Measurements from ENCODE around the gene PRPF6. TPM values are rescaled to one million over a fixed set of nuclear protein-coding genes. Genes with fewer than 3 reads are reported as not detected.

The PRPF6 gene
- total RNA-seq, 4 donors from 2014 or later, result 34.7 to 43.8 (median 40.2) TPM

GRCh38 chr20:64080013-64080812, 99.3 kb downstream of the PRPF6 start, which contains the start of gene OPRL1:
TSS of gene OPRL1 (plus strand) at chr20:64080082. CDS start at chr20:64092721, 12,639 bp downstream.
- ATAC-seq (ENCODE audit: low FRiP score) (peak; percentile 6), DNase-seq (ENCODE audit: low spot score) (no peak)
- no peak for TF ChIP-seq CTCF (IDR thresholded peaks at IDR 0.05)

GRCh38 chr20:64080813-64081623, 100.1 kb downstream of the PRPF6 start:
- ATAC-seq (ENCODE audit: low FRiP score) (no peak), DNase-seq (ENCODE audit: low spot score) (no peak)
- TF ChIP-seq CTCF (IDR thresholded peaks at IDR 0.05), result no peak

- DNase-seq (ENCODE audit: low spot score) (no peak), ATAC-seq (ENCODE audit: low FRiP score) (no peak)
- no peak for TF ChIP-seq CTCF (IDR thresholded peaks at IDR 0.05)
Measured at GRCh38 chr20:64081624-64081964, 100.7 kb downstream of the PRPF6 start.

- no peak for ATAC-seq (ENCODE audit: low FRiP score)
- no peak for TF ChIP-seq CTCF (IDR thresholded peaks at IDR 0.05)
- no peak for DNase-seq (ENCODE audit: low spot score)
Measured at GRCh38 chr20:64082126-64082731, 101.3 kb downstream of the PRPF6 start.

Small RNAs within 50 kb of the gene (small RNA-seq; reads per million reads assigned to genes)
- not detected for gene AL355803.1
- gene MIR647, result not detected
- gene MIR6813, result not detected

Other genes with a start within 250 kb of the PRPF6 start
- gene LIME1, start 244.5 kb upstream of the PRPF6 start, total RNA-seq, result 10 to 100 TPM in 2 of 4 donors, 1 to 10 TPM in 2; 7.4 to 21.1 (median 14.0) TPM
- 10 to 100 TPM; 25.3 to 82.0 (median 40.9) TPM for gene SLC2A4RG, start 241.4 kb upstream of the PRPF6 start, total RNA-seq
- gene ZBTB46, start 149.9 kb upstream of the PRPF6 start, total RNA-seq, result 10 to 100 TPM; 11.1 to 65.3 (median 17.8) TPM
- gene ABHD16B, start 119.6 kb upstream of the PRPF6 start, total RNA-seq, result not detected
- 100 to 1,000 TPM; 102 to 131 (median 113) TPM for gene TPD52L2, start 115.9 kb upstream of the PRPF6 start, total RNA-seq
- gene DNAJC5, start 86.0 kb upstream of the PRPF6 start, total RNA-seq, result 10 to 100 TPM; 29.9 to 56.3 (median 45.4) TPM
- gene UCKL1, start 24.7 kb upstream of the PRPF6 start, total RNA-seq, result 10 to 100 TPM; 25.7 to 48.9 (median 30.3) TPM
- gene ZNF512B, start 11.2 kb upstream of the PRPF6 start, total RNA-seq, result 1 to 10 TPM; 6.4 to 9.8 (median 7.2) TPM
- gene SAMD10, start 1.5 kb upstream of the PRPF6 start, total RNA-seq, result 1 to 10 TPM in 1 of 4 donors, under 1 TPM in 2, not detected in 1; 0.48 to 1.2 (median 0.84) TPM
- 1 to 10 TPM in 1 of 4 donors, under 1 TPM in 3; 0.37 to 6.5 (median 0.68) TPM for gene C20orf204, start 55.0 kb downstream of the PRPF6 start, total RNA-seq
- 10 to 100 TPM in 1 of 4 donors, 1 to 10 TPM in 3; 2.9 to 16.7 (median 7.7) TPM for gene SOX18, start 68.5 kb downstream of the PRPF6 start, total RNA-seq
- gene TCEA2, start 82.1 kb downstream of the PRPF6 start, total RNA-seq, result 10 to 100 TPM; 20.5 to 34.8 (median 23.4) TPM
- 10 to 100 TPM; 14.0 to 45.1 (median 29.3) TPM for gene RGS19, start 98.4 kb downstream of the PRPF6 start, total RNA-seq
- 1 to 10 TPM in 3 of 4 donors, under 1 TPM in 1; 0.96 to 4.4 (median 1.4) TPM for gene OPRL1, start 99.0 kb downstream of the PRPF6 start, total RNA-seq
- gene LKAAEAR1, start 103.3 kb downstream of the PRPF6 start, total RNA-seq, result under 1 TPM in 1 of 4 donors, not detected in 3; 0.65 TPM
- gene NPBWR2, start 126.4 kb downstream of the PRPF6 start, total RNA-seq, result not detected
- gene MYT1, start 183.3 kb downstream of the PRPF6 start, total RNA-seq, result not detected